HEK293 (cell line): Measurements from ENCODE around the gene CHN2.

Experiments used
- CTCF ChIP-seq: fragments of 450-650 bp; formaldehyde crosslinking; IDR thresholded peaks from 2 replicates; pipeline ENCODE4 v1.5.1; 2016; ENCODE audit warnings: missing biosample characterization, missing genetic modification characterization
- ELK4 ChIP-seq: IDR thresholded peaks from 2 replicates; pipeline ENCODE4 v1.6.1; 2011; ENCODE audit warnings: mild to moderate bottlenecking, low read depth, low read length, borderline replicate concordance
- HOXA7 ChIP-seq: sonication (generic); formaldehyde crosslinking; IDR thresholded peaks from 2 replicates; pipeline ENCODE4 v1.8.1; 2022; ENCODE audit warnings: missing genetic modification reagents, borderline replicate concordance
- KLF1 ChIP-seq: fragments of 450-650 bp; formaldehyde crosslinking; IDR thresholded peaks from 2 replicates; pipeline ENCODE4 v1.5.1; 2016; ENCODE audit warnings: missing biosample characterization, missing genetic modification characterization
- REST ChIP-seq: fragments of 450-650 bp; formaldehyde crosslinking; IDR thresholded peaks from 2 replicates; pipeline ENCODE4 v1.5.1; 2016; ENCODE audit warnings: missing biosample characterization, missing genetic modification characterization
- YY1 ChIP-seq: fragments of 450-650 bp; formaldehyde crosslinking; IDR thresholded peaks from 2 replicates; pipeline ENCODE4 v1.5.1; 2018; ENCODE audit warnings: missing biosample characterization, missing genetic modification characterization
- ZBTB1 ChIP-seq: fragments of 450-650 bp; formaldehyde crosslinking; IDR thresholded peaks from 2 replicates; pipeline ENCODE4 v1.5.1; 2016; ENCODE audit warnings: missing biosample characterization, missing genetic modification characterization
- ZBTB21 ChIP-seq: fragments of 450-650 bp; formaldehyde crosslinking; IDR thresholded peaks from 2 replicates; pipeline ENCODE4 v1.5.1; 2017; ENCODE audit warnings: missing biosample characterization, missing genetic modification characterization
- ZNF223 ChIP-seq: fragments of 450-650 bp; formaldehyde crosslinking; IDR thresholded peaks from 2 replicates; pipeline ENCODE4 v1.5.1; 2016; ENCODE audit warnings: missing biosample characterization, missing genetic modification characterization
- ZNF544 ChIP-seq: fragments of 450-650 bp; formaldehyde crosslinking; IDR thresholded peaks from 2 replicates; pipeline ENCODE4 v1.5.0; 2017; ENCODE audit warnings: missing biosample characterization, missing genetic modification characterization
- ZNF776 ChIP-seq: fragments of 450-650 bp; formaldehyde crosslinking; IDR thresholded peaks from 2 replicates; pipeline ENCODE4 v1.5.0; 2017; ENCODE audit warnings: missing biosample characterization, missing genetic modification characterization, borderline replicate concordance
- ZNF837 ChIP-seq: fragments of 450-650 bp; formaldehyde crosslinking; IDR thresholded peaks from 2 replicates; pipeline ENCODE4 v1.5.1; 2016; ENCODE audit warnings: missing biosample characterization, missing genetic modification characterization

DNA sequence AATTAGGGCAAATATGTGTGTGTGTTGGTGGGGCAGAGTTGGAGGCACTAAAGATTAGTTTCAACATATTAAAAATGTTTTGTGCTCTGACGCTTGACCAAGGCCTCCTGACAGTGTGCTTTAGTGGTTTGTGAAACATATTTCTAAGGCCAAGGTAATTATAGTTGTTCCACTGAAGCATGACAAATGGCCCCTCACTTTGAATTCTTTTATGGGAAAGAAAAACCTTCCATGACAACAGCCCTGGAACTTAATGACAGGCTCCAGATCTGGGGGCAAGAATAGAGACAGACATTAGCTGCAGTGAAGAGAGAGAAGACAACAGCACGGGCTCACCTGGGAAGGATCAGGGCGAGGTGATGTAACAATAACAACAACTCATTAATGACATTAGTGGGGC is 155.8 kb downstream of the CHN2 start:
- TF ChIP-seq CTCF (no peak), ZNF776 (tag by site-specific recombination) (no peak), YY1 (tag by site-specific recombination) (no peak), HOXA7 (CRISPR knock-in tag) (no peak), KLF1 (tag by site-specific recombination) (no peak), REST (tag by site-specific recombination) (no peak), ZNF544 (tag by site-specific recombination) (no peak), ZNF223 (no peak), ZBTB1 (tag by site-specific recombination) (no peak), ZNF837 (tag by site-specific recombination) (no peak), ELK4 (no peak), ZBTB21 (tag by site-specific recombination) (no peak)
